GM18517 (cell line): Measurements from ENCODE around the gene LBHD1.
"Not testable (repeated sequence)": the region's sequence is repeated elsewhere in the genome, so short reads cannot be mapped to it uniquely, and the experiment has no call there.

Source experiments
- ATAC-seq: cut with Tn5 transposase; IDR thresholded peaks from one replicate; pipeline ENCODE4 v1.9.1; 2021; ENCODE audit warnings: mild to moderate bottlenecking, moderate library complexity; ENCODE audit not compliant: unreplicated experiment

LBHD1 gene

GRCh38 chr11:62671608-62672389 lies at the start of gene LBHD1, which contains the start of gene UQCC3:
Gene LBHD1, minus strand, starts transcription at chr11:62672267. Its CDS starts 2,236 bp downstream, at chr11:62670031.
Gene UQCC3, plus strand, starts transcription at chr11:62671673. Its CDS starts 73 bp downstream, at chr11:62671746.
- peak; percentile 68 for ATAC-seq

DNA sequence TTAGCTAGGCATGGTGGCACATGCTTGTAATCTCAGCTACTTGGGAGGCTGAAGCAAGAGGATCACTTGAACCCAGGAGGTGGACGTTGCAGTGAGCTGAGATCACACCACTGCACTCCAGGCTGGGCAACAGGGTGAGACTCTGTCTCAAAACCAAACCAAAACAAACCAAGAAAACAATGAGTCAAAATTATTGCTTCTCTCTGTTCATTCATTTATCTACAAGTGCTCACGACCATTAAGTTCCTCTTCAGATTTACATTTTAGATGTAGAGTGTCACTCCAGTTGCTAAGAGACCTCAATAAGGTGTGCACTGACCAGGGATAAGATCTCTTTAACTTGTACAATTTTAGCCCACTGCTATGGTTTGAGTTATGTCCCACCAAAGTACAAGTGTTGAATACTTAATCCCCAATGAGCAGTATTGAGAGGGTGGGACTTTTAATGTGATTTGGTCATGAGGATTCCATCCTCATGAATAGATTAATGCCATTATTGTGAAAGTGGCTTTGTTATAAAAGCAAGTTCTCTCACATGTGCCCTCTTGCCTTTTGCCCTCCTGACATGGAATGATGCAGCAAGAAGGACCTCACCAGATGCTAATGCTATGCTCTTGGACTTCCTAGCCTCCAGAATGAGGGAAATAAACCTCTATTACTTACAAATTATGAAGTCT lies 47.4 kb upstream of the LBHD1 start:
- ATAC-seq, result no peak

- ATAC-seq, result no peak
Observed at GRCh38 chr11:62716816-62717215, 44.7 kb upstream of the LBHD1 start.

DNA sequence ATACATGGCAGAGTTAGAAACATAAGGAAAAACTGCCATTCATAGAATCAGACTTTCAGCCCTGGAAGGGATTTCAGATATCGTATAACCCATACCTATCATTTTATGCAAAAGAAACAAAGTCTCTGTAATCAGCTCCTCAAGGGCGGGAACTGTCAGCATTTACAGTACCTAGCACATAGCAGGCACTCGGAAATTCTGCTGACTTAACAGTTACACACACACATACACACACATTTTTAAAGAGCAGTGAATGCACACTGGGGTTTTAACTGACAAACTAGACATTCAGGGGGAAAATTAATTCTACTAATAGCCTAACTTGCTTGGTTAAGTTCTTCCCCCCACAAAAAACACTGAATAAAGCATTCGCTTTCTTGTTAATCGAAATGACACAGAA lies 44.1 kb upstream of the LBHD1 start:
- no peak for ATAC-seq

DNA sequence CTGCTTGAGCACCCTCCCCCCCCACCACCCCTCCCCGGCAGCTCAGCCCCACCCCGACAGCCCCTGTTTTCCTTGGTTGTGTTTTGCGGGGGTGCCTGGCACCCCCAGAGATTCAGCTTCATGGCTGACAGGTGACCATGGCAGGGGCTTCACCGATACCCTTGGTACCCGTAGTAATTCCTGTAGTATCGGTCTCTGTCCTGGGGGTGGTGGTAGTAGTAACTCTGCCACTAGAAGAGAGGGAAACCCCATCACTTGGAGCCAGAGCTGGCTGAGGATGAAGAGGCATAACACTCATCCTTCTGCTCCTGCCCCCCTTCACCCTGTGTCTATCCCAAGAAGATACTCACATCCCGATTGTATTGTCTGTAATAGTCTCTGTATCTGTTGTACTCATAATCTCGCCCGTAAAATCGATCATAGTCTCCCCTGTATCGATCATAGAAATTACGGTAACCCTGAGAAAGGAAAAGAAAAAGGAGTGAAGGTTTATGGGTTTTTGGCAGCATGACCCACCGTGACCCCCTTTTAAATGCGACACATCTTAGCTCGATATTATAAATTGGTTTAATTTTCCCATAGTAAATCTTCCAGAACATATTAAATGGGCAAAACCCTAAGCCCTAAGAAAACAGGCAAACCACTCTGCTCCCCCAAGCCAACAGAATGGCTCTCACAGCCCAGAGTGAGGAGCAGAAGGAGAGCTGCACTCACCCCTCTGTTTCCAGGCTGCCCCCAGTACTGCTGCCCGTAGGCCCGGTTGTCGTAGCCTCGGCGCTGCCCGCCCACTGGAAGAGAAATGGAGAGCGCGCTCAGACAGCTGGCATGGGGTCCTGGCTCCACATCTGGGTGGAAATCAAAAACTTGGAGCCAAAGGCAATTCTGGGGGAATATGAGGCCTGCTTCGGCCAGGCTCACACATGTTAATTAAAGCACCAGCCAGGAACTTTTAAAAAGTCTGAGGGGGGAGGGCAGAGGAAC lies 43.4 kb upstream of the LBHD1 start:
- ATAC-seq, result no peak

- ATAC-seq, result no peak
Observed at GRCh38 chr11:62713343-62713742, 41.3 kb upstream of the LBHD1 start.

GRCh38 chr11:62712861-62713260 lies 40.8 kb upstream of the LBHD1 start:
- no peak for ATAC-seq

- no peak for ATAC-seq
Observed at GRCh38 chr11:62712276-62712812, 40.3 kb upstream of the LBHD1 start.

DNA sequence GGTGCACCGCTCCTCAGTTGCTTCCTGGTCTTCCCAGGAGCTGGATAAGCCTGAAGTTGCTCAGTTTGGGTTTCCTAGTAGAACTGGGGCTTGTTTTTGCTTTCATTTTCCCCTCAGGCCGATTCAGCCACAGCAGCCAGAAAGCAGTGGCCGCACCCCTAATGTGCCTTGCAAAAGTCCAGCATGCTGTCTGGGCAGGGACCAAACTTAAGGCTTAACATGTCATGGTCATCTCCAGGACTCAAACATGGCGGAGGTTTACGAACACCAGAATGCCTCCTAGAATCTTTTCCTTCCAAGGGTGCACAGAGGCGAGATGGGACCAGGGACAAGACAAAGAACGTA lies 37.9 kb upstream of the LBHD1 start:
- no peak for ATAC-seq

GRCh38 chr11:62709247-62710000 lies 37.4 kb upstream of the LBHD1 start:
- ATAC-seq, result peak; percentile 70

DNA sequence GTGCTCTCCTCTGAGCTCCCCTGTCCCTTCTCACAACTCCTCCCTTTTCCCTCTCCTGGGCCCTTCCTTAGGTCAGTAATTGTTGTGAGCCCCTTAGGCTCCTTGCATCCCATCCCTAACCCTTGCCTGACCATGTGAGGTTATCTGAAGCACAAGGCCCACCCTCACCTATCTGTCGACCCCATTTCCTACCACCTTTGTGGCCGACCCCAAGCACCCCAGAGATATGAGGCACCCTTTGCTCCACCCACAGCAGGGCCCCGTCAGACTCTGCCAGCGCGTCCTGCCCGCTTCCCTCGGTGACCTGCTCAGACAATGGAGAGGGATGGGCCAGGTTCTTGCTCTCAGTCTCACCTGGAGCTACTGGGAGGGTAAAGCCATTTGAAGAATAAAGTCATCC lies 36.7 kb upstream of the LBHD1 start:
- ATAC-seq, result no peak

DNA sequence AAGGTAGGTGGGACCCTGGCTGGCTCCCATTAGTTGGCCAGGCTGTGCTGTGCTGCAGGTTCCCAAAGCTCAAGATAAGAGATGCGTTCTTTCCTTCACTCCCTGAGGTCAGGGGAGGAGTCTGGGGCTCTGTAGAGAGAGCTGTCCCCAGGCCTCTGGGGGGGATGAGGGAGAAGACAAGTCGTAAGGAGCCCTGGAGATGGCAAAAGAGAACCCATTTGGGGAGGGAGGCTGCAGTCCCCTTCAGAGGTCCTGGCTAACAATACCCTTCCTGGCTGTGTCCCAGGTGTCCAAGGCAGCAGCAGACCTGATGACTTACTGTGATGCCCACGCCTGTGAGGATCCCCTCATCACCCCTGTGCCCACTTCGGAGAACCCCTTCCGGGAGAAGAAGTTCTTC lies 36.3 kb upstream of the LBHD1 start:
- no peak for ATAC-seq

- no peak for ATAC-seq
Observed at GRCh38 chr11:62707277-62707861, 35.3 kb upstream of the LBHD1 start, which contains the start of the genes BSCL2 and GNG3. Gene BSCL2, minus strand, starts transcription at chr11:62707424. Its CDS starts 229 bp downstream, at chr11:62707195. Gene GNG3, plus strand, starts transcription at chr11:62707676. Its CDS starts 620 bp downstream, at chr11:62708296.

- ATAC-seq, result no peak
Observed at GRCh38 chr11:62706850-62707247, 34.8 kb upstream of the LBHD1 start.

- peak; percentile 34 for ATAC-seq
Observed at GRCh38 chr11:62705880-62706849, 34.1 kb upstream of the LBHD1 start.

- ATAC-seq, result no peak
Observed at GRCh38 chr11:62705413-62705812, 33.3 kb upstream of the LBHD1 start.

DNA sequence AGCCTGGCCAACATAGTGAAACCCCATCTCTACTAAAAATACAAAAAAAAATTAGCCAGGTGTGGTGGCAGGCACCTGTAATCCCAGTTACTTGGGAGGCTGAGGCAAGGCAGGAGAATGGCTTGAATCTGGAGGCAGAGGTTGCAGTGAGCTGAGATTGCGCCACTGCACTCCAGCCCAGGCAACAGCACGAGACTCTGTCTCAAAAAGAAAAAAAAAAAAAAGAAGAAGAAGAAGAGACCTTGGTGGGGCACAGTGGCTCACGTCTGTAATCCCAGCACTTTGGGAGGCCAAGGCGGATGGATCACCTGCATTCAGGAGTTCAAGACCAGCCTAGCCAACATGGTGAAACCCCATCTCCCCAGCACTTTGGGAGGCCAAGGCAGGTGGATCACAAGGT lies 31.9 kb upstream of the LBHD1 start:
- ATAC-seq, result not testable (repeated sequence)

DNA sequence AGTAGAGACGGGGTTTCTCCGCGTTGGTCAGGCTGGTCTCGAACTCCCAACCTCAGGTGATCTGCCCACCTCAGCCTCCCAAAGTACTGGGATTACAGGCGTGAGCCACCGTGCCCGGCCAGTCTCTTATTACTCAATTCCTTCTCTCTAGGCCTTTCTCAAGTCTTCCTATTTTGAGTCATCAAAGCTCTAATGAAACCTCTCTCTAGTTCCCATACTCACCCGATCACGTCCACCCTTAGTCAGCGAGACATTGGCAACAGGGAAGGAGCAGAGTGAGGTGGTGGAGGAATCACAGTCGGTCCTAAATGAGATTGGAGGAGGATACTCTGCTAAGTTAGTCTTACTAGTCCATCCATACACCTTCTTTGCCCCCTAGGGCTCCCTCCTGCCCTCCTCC lies 30.2 kb upstream of the LBHD1 start:
- no peak for ATAC-seq
